ENCODE results near the gene KHDRBS2. TPM values are rescaled to one million over a fixed set of nuclear protein-coding genes. Genes with fewer than 3 reads are reported as not detected.

Gene KHDRBS2
- total RNA-seq, 2 experiments from 2014 or later, result not detected

DNA sequence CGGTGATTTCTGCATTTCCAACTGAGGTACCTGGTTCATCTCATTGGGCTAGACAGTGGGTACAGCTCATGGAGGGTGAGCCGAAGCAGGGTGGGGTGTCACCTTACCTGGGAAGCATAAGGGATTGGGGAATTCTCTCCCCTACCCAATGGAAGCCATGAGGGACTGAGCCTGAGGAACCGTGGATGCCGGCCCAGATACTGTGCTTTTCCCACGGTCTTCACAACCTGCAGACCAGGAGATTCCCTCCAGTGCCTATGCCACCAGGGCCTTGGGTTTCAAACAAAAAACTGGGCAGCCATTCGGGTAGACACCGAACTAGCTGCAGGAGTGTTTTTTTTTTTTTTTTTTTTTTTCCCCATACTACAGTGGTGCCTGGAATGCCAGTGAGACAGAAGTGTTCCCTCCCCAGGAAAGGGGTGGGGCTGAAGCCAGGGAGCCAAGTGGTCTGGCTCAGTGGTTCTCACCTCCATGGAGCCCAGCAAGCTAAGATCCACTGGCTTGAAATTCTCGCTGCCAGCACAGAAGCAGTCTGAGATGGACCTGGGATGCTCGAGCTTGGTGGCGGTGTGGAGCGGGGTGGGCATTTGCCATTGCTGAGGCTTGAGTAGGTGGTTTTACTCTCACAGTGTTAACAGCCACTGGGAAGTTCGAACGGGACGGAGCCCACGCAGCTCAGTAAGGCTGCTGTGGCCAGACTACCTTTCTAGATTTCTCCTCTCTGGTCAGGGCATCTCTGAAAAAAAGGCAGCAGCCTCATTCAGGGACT is 416.2 kb downstream of the KHDRBS2 start:
- H3K27me3 Mint-ChIP-seq, result no peaks in the 10 kb centered on the region
- H3K9me3 Mint-ChIP-seq, result peaks cover 18% of the 10 kb centered on the region
- no peak for ATAC-seq
- intact Hi-C loops (cut with micrococcal nuclease), result no loop called here
- H3K36me3 Mint-ChIP-seq (ENCODE audit: low read depth), result no peaks in the 10 kb centered on the region
- no peak for DNase-seq
- no peak overlapping the region for H3K27ac Mint-ChIP-seq
- POLR2A ChIA-PET, result no interaction called here
- H3K4me3 Mint-ChIP-seq, result no peak overlapping the region
- H3K4me1 Mint-ChIP-seq (ENCODE audit: low read depth), result no peaks in the 10 kb centered on the region
- TF ChIP-seq CTCF (IDR thresholded peaks at IDR 0.05), result no peak
- CTCF ChIA-PET, result no interaction called here

DNA sequence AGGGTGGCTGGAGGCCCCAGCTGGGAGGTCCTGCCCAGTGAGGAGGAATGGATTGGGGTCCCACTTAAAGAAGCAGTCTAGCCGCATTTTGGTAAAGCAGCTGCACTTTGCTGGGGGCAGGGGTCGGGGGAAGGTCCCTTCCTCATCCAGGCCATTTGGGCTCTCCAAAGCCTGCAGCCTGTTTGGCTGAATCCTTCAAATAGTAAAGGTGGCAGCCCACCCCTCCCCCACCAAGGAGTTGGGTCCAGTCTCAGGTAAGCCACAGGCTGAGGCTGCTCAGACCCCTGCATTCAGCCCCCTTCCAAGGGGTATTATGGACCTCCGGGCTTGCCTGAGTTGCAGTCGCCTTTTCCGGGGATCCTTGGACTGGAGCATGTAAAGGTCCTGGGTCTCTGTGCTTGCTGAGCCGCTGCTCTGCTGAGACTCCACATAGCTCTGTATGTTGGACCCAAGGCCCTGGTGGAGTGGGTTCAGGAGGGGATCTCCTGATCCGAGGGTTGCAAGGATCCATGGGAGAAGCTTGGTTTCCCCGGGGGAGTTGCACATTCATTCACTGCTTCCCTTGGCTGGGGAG is 417.4 kb downstream of the KHDRBS2 start:
- TF ChIP-seq CTCF (IDR thresholded peaks at IDR 0.05), result no peak
- Mint-ChIP-seq H3K4me1 (ENCODE audit: low read depth) (no peaks in the 10 kb centered on the region), H3K4me3 (no peak overlapping the region), H3K27me3 (no peaks in the 10 kb centered on the region), H3K27ac (no peak overlapping the region), H3K9me3 (peaks cover 24% of the 10 kb centered on the region), H3K36me3 (ENCODE audit: low read depth) (no peaks in the 10 kb centered on the region)
- ATAC-seq (no peak), DNase-seq (no peak)
- ChIA-PET POLR2A (no interaction called here), CTCF (no interaction called here)
- intact Hi-C loops (cut with micrococcal nuclease), result no loop called here

DNA sequence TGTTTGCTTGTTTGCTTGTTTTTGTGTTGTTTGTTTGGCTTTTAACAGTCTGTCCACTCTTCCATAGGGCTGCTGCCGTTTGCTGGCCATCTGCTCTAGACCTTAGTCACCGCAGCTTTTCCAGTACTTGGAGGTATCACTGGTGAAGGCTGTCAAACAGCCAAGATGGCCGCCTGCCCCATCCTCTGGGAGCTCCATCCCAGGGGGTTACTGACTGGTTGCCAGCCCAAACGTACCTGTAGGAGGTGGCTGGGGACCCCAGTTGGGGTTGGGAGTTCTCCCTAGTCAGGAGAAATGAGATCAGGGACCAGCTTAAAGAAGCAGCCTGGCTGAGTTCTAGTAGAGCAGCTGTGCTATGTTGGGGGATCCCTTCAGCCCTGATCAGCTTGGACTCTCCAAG is 418.4 kb downstream of the KHDRBS2 start:
- no peak for TF ChIP-seq CTCF (IDR thresholded peaks at IDR 0.05)
- Mint-ChIP-seq H3K27me3 (no peaks in the 10 kb centered on the region), H3K4me3 (no peak overlapping the region), H3K27ac (no peak overlapping the region), H3K36me3 (ENCODE audit: low read depth) (no peaks in the 10 kb centered on the region), H3K9me3 (peaks cover 25% of the 10 kb centered on the region), H3K4me1 (ENCODE audit: low read depth) (no peaks in the 10 kb centered on the region)
- ChIA-PET POLR2A (no interaction called here), CTCF (no interaction called here)
- intact Hi-C loops (cut with micrococcal nuclease), result no loop called here
- no peak for DNase-seq
- ATAC-seq, result no peak

DNA sequence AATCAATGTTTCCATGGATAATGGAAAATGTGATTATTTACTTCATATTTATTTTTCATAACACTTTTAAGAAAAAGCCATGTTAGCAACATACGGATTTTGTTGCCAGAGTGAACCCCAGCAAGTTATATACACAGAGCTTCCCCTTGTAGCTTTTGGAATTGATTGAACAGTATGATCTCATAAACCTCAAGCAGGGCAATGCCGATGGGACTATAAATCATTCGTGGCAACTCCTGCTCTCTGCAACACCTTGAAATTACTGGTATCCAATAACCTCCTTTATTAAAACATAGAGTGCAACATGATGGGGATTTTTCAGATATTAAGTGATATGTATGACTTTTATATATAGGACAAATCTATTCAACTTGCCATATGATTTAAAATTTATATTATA is 428.5 kb downstream of the KHDRBS2 start:
- intact Hi-C loops (cut with micrococcal nuclease), result no loop called here

More for the DNA sequence above, 428.5 kb downstream of the KHDRBS2 start:
- CTCF ChIA-PET, result no interaction called here
- no peak for DNase-seq
- TF ChIP-seq CTCF (IDR thresholded peaks at IDR 0.05), result no peak
- H3K27me3 Mint-ChIP-seq, result no peaks in the 10 kb centered on the region
- H3K9me3 Mint-ChIP-seq, result peaks cover 27% of the 10 kb centered on the region
- H3K4me1 Mint-ChIP-seq (ENCODE audit: low read depth), result no peaks in the 10 kb centered on the region
- POLR2A ChIA-PET, result no interaction called here
- H3K4me3 Mint-ChIP-seq, result no peak overlapping the region
- H3K36me3 Mint-ChIP-seq (ENCODE audit: low read depth), result no peaks in the 10 kb centered on the region
- no peak for ATAC-seq
- H3K27ac Mint-ChIP-seq, result no peak overlapping the region
